ENCODE data around the gene RNF26. TPM values are rescaled to one million over a fixed set of nuclear protein-coding genes. Genes with fewer than 3 reads are reported as not detected.

The RNF26 gene
- total and polyA plus RNA-seq, 2 of the 13 experiments (the other 11 are each of a cell fraction or from before 2014, with no cell fraction given), result 11.9 to 26.3 TPM

GRCh38 chr11:119334174-119334930 is at the start of gene RNF26 (continued):
- TF ChIP-seq PLRG1 (conservative IDR thresholded peaks at IDR 0.05) (no peak), KMT2A (CRISPR knock-in tag; IDR thresholded peaks at IDR 0.05) (peak; percentile 90), RFX5 (IDR thresholded peaks at IDR 0.05; ENCODE audit: low read depth, low read length) (0 out of 2 replicates have a peak, but pooled peaks have one; percentile 56), ZNF652 (CRISPR knock-in tag; IDR thresholded peaks at IDR 0.05; ENCODE audit: borderline replicate concordance, low read depth) (no peak), ZNF768 (CRISPR knock-in tag; IDR thresholded peaks at IDR 0.05) (no peak; the same call in 1 of the 2 replicates), SNRNP70 (IDR thresholded peaks at IDR 0.05; ENCODE audit: low read depth, low read length) (no peak), NFKB2 (CRISPR knock-in tag; IDR thresholded peaks at IDR 0.05; ENCODE audit: borderline replicate concordance) (peak; percentile 66; the same call in 1 of the 2 replicates), ZMAT5 (CRISPR knock-in tag; IDR thresholded peaks at IDR 0.05; ENCODE audit: borderline replicate concordance, low read depth) (no peak), NFYB (CRISPR knock-in tag; IDR thresholded peaks at IDR 0.05) (peak; percentile 93), RBM39 (IDR thresholded peaks at IDR 0.05; ENCODE audit: low read depth, low read length, poor library complexity, severe bottlenecking) (peak; percentile 41), ARID4A (CRISPR knock-in tag; IDR thresholded peaks at IDR 0.05; ENCODE audit: borderline replicate concordance) (peak; percentile 77; the same call in 1 of the 2 replicates), ZFAT (CRISPR knock-in tag; conservative IDR thresholded peaks at IDR 0.05) (0 out of 2 replicates have a peak, but pooled peaks have one; percentile 67), ZSCAN31 (CRISPR knock-in tag; IDR thresholded peaks at IDR 0.05; ENCODE audit: low read depth) (0 out of 2 replicates have a peak, but pooled peaks have one; percentile 35), ZNF331 (CRISPR knock-in tag; IDR thresholded peaks at IDR 0.05) (peak; percentile 33), FOXJ3 (CRISPR knock-in tag; IDR thresholded peaks at IDR 0.05; ENCODE audit: borderline replicate concordance) (no peak; the same call in 1 of the 2 replicates), SMARCC2 (IDR thresholded peaks at IDR 0.05) (no peak), TMF1 (CRISPR knock-in tag; IDR thresholded peaks at IDR 0.05; ENCODE audit: low read depth) (peak; percentile 38; the same call in 1 of the 2 replicates), KLF16 (CRISPR knock-in tag; IDR thresholded peaks at IDR 0.05) (peak in 1 of 2 experiments; percentile 37; a peak in 1 of 4 replicates), GMEB1 (CRISPR knock-in tag; IDR thresholded peaks at IDR 0.05; ENCODE audit: borderline replicate concordance) (peak; percentile 79; the same call in 1 of the 2 replicates), DNMT3B (CRISPR knock-in tag; conservative IDR thresholded peaks at IDR 0.05) (0 out of 2 replicates have a peak, but pooled peaks have one; percentile 51), NR2F6 (IDR thresholded peaks at IDR 0.05) (peak; percentile 65), NR2F6 (CRISPR knock-in tag; IDR thresholded peaks at IDR 0.05) (no peak), TRIM24 (CRISPR knock-in tag; IDR thresholded peaks at IDR 0.05) (no peak), BHLHE40 (IDR thresholded peaks at IDR 0.05; ENCODE audit: low read length) (no peak), CHD2 (IDR thresholded peaks at IDR 0.05; ENCODE audit: low read depth, low read length) (peak; percentile 39; the same call in 1 of the 2 replicates), HOXA3 (CRISPR knock-in tag; IDR thresholded peaks at IDR 0.05) (peak; percentile 83)
